ENCODE results near the gene GNRHR.

DNA sequence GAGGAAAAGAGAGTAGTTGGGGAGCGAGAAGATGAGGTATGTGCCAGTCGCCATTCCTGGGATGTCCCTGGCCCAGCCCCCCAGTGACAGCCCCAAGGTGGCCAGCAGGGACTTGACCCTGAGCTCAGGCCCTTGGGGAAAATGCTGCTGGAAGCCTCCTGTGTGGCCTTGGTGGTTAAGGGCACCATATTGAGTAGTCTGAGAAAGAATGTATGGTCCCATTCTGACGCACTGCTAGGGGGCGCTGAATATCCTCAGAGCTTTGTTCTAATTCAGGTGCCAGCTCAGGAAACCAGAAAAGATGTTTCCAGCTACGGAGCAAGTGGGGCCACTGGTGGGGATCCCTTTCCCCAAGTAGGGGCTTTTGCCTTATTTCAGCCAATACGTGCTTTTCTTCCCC lies 39.2 kb downstream of the GNRHR start:
- no peak for TF ChIP-seq POLR2AphosphoS5 (IDR thresholded peaks at IDR 0.05; ENCODE audit: low read depth, low read length)
- TF ChIP-seq POLR2A (IDR thresholded peaks at IDR 0.05; ENCODE audit: low read depth, low read length), result no peak
- no peak for TF ChIP-seq TAF1 (IDR thresholded peaks at IDR 0.05; ENCODE audit: borderline replicate concordance, low read depth, low read length)
